HepG2 (cell line): ENCODE measurements around the gene WWC2. TPM values are rescaled to one million over a fixed set of nuclear protein-coding genes. Genes with fewer than 3 reads are reported as not detected.

Source experiments
- HMG20A ChIP-seq: IDR thresholded peaks from 2 replicates; pipeline ENCODE4 v1.6.1; 2016; ENCODE audit warnings: borderline replicate concordance
- MED1 ChIP-seq: sonication (generic); formaldehyde crosslinking; IDR thresholded peaks from 2 replicates; pipeline ENCODE4 v1.4.0; 2020; ENCODE audit warnings: missing genetic modification reagents
- MEIS2 ChIP-seq: sonication (generic); formaldehyde crosslinking; IDR thresholded peaks from 2 replicates; pipeline ENCODE4 v1.9.0; 2021; ENCODE audit warnings: mild to moderate bottlenecking, missing genetic modification reagents
- MIER2 ChIP-seq: IDR thresholded peaks from 2 replicates; pipeline ENCODE4 v1.6.1; 2016; ENCODE audit warnings: missing biosample characterization, missing genetic modification reagents
- NCOR1 ChIP-seq: fragments of 200-600 bp; sonication (generic); IDR thresholded peaks from 2 replicates; pipeline ENCODE4 v1.7.0; 2017; ENCODE audit warnings: antibody characterized with exemption, low read length, borderline replicate concordance
- RARG ChIP-seq: sonication (generic); formaldehyde crosslinking; IDR thresholded peaks from 2 replicates; pipeline ENCODE4 v1.4.0; 2020; ENCODE audit warnings: low read depth, mild to moderate bottlenecking, missing genetic modification reagents
- RELA ChIP-seq: sonication (generic); formaldehyde crosslinking; IDR thresholded peaks from 2 replicates; pipeline ENCODE4 v1.4.0; 2020; ENCODE audit warnings: missing genetic modification reagents
- SCMH1 ChIP-seq: sonication (generic); formaldehyde crosslinking; IDR thresholded peaks from 2 replicates; pipeline ENCODE4 v1.9.0; 2021; ENCODE audit warnings: missing genetic modification reagents, mild to moderate bottlenecking, borderline replicate concordance
- SMARCC2 ChIP-seq: fragments of 450-650 bp; IDR thresholded peaks from 2 replicates; pipeline ENCODE4 v1.6.1; 2017; ENCODE audit warnings: antibody characterized with exemption, mild to moderate bottlenecking
- SMC3 ChIP-seq: IDR thresholded peaks from 2 replicates; pipeline ENCODE4 v1.6.1; 2011; ENCODE audit warnings: low read length, improper control_type of control experiment
- ZBTB3 ChIP-seq: sonication (generic); formaldehyde crosslinking; IDR thresholded peaks from 2 replicates; pipeline ENCODE4 v1.4.0; 2020; ENCODE audit warnings: low read depth, mild to moderate bottlenecking, moderate library complexity, missing genetic modification reagents, borderline replicate concordance
- ZNF121 ChIP-seq: sonication (generic); formaldehyde crosslinking; IDR thresholded peaks from 2 replicates; pipeline ENCODE4 v1.5.0; 2020; ENCODE audit warnings: mild to moderate bottlenecking, missing genetic modification reagents
- ZNF614 ChIP-seq: IDR thresholded peaks from 2 replicates; pipeline ENCODE4 v1.6.1; 2018; ENCODE audit warnings: missing biosample characterization, missing genetic modification reagents, inconsistent platforms, borderline replicate concordance
- ZNF720 ChIP-seq: sonication (generic); formaldehyde crosslinking; IDR thresholded peaks from 2 replicates; pipeline ENCODE4 v1.4.0; 2020; ENCODE audit warnings: missing genetic modification reagents
- ZNF766 ChIP-seq: sonication (generic); formaldehyde crosslinking; IDR thresholded peaks from 2 replicates; pipeline ENCODE4 v1.5.0; 2020; ENCODE audit warnings: missing genetic modification reagents, borderline replicate concordance
- ZSCAN29 ChIP-seq: sonication (generic); formaldehyde crosslinking; conservative IDR thresholded peaks from 2 replicates; pipeline ENCODE4 v1.4.0; 2020; ENCODE audit warnings: mild to moderate bottlenecking, missing genetic modification reagents
- polyA plus RNA-seq, 8 experiments: library from polyadenylated mRNA; depleted of rRNA in 3 of 8; stranded (reverse) in 7 of 8; unstranded in 1 of 8; fragments of >200 nt; fragmentation: Illumina TruSeq in 4 of 8; extraction: Trizol in 4 of 8; gene quantifications; 2 replicates each; pipeline versions ENCODE4 v1.2.1 to v1.2.3, GENCODE V29; 2011 to 2016; ENCODE audit warnings: low read depth in 4 of 8, missing spikeins in 1 of 8, mixed read lengths in 1 of 8; ENCODE audit not compliant: insufficient read depth in 1 of 8
- total RNA-seq, 5 experiments: library from RNA; depleted of rRNA; stranded (reverse); fragments of >200 nt; fragmentation: Illumina TruSeq; extraction: Trizol; gene quantifications; 2 replicates each; pipeline ENCODE4 v1.2.3, GENCODE V29; 2016; ENCODE audit warnings: low read depth in 1 of 5
- TF ChIP-seq, protein P1 (sequence below): sonication (generic); formaldehyde crosslinking; IDR thresholded peaks from 2 replicates; pipeline ENCODE4 v1.5.0; 2020; ENCODE audit warnings: mild to moderate bottlenecking, missing genetic modification reagents
- TF ChIP-seq, protein P2 (sequence below): sonication (generic); formaldehyde crosslinking; IDR thresholded peaks from 2 replicates; pipeline ENCODE4 v1.4.0; 2020; ENCODE audit warnings: low read depth, missing genetic modification reagents
- TF ChIP-seq, protein P3 (sequence below): sonication (generic); formaldehyde crosslinking; IDR thresholded peaks from 2 replicates; pipeline ENCODE4 v1.4.0; 2020; ENCODE audit warnings: low read depth, mild to moderate bottlenecking, missing genetic modification reagents

WWC2 gene
- total and polyA plus RNA-seq, 2 of the 13 experiments (the other 11 are each of a cell fraction or from before 2014, with no cell fraction given), result 40.0 to 50.1 TPM

DNA sequence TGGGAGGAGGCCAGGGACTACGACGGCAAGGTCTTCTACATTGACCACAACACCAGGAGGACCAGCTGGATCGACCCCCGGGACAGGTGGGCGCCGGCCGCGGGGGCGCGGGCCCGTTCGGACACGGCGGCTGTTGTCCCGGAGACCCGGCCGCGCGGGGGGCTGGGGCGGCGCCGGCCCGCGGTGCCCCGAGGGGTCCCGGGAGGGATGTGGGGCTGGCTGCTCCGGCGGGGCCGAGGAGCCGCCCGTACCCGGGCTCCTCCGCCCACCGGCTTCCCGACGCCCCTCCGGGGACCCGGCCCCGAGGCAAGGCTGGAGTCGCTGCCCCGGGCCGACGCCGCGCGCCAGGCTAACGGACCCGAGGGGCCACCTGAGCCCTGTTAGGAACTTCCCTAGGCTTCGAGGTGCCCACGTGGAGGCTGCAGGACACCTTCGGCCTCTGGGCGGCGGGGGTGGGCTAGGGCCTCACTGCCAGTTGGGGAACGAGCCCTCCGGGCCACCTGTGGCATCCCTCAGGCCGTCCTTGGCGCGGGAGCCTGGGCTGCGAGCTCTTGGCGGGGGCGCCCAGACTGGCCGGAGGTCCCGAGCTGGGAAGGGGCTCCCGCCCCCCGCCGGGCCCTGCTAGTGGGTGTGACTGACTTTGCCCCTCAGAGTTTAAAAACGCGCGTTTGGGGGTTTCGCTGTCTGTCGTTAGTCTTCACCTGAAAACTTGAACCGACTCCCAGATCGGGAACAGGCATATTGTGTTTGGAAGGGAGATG, 660 bp downstream of the WWC2 start (continued):
- TF ChIP-seq SMC3 (no peak), MED1 (no peak), SCMH1 (CRISPR knock-in tag) (no peak), ZNF121 (CRISPR knock-in tag) (no peak), ZNF766 (CRISPR knock-in tag) (no peak), ZNF614 (CRISPR knock-in tag) (no peak), NCOR1 (no peak), RARG (CRISPR knock-in tag) (no peak), HMG20A (no peak), RELA (no peak), MIER2 (no peak), ZBTB3 (CRISPR knock-in tag) (no peak), MEIS2 (CRISPR knock-in tag) (no peak), ZNF720 (CRISPR knock-in tag) (no peak), ZSCAN29 (CRISPR knock-in tag) (no peak), SMARCC2 (no peak)
- TF ChIP-seq, protein P1, sequence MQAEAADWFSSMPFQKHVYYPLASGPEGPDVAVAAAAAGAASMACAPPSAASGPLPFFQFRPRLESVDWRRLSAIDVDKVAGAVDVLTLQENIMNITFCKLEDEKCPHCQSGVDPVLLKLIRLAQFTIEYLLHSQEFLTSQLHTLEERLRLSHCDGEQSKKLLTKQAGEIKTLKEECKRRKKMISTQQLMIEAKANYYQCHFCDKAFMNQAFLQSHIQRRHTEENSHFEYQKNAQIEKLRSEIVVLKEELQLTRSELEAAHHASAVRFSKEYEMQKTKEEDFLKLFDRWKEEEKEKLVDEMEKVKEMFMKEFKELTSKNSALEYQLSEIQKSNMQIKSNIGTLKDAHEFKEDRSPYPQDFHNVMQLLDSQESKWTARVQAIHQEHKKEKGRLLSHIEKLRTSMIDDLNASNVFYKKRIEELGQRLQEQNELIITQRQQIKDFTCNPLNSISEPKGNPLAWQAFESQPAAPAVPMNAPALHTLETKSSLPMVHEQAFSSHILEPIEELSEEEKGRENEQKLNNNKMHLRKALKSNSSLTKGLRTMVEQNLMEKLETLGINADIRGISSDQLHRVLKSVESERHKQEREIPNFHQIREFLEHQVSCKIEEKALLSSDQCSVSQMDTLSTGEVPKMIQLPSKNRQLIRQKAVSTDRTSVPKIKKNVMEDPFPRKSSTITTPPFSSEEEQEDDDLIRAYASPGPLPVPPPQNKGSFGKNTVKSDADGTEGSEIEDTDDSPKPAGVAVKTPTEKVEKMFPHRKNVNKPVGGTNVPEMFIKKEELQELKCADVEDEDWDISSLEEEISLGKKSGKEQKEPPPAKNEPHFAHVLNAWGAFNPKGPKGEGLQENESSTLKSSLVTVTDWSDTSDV (CRISPR knock-in tag), result peak; percentile 61; the same call in 1 of the 2 replicates
- TF ChIP-seq, protein P2, sequence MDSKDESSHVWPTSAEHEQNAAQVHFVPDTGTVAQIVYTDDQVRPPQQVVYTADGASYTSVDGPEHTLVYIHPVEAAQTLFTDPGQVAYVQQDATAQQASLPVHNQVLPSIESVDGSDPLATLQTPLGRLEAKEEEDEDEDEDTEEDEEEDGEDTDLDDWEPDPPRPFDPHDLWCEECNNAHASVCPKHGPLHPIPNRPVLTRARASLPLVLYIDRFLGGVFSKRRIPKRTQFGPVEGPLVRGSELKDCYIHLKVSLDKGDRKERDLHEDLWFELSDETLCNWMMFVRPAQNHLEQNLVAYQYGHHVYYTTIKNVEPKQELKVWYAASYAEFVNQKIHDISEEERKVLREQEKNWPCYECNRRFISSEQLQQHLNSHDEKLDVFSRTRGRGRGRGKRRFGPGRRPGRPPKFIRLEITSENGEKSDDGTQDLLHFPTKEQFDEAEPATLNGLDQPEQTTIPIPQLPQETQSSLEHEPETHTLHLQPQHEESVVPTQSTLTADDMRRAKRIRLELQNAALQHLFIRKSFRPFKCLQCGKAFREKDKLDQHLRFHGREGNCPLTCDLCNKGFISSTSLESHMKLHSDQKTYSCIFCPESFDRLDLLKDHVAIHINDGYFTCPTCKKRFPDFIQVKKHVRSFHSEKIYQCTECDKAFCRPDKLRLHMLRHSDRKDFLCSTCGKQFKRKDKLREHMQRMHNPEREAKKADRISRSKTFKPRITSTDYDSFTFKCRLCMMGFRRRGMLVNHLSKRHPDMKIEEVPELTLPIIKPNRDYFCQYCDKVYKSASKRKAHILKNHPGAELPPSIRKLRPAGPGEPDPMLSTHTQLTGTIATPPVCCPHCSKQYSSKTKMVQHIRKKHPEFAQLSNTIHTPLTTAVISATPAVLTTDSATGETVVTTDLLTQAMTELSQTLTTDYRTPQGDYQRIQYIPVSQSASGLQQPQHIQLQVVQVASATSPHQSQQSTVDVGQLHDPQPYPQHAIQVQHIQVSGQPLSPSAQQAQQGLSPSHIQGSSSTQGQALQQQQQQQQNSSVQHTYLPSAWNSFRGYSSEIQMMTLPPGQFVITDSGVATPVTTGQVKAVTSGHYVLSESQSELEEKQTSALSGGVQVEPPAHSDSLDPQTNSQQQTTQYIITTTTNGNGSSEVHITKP (CRISPR knock-in tag), result no peak
- TF ChIP-seq, protein P3, sequence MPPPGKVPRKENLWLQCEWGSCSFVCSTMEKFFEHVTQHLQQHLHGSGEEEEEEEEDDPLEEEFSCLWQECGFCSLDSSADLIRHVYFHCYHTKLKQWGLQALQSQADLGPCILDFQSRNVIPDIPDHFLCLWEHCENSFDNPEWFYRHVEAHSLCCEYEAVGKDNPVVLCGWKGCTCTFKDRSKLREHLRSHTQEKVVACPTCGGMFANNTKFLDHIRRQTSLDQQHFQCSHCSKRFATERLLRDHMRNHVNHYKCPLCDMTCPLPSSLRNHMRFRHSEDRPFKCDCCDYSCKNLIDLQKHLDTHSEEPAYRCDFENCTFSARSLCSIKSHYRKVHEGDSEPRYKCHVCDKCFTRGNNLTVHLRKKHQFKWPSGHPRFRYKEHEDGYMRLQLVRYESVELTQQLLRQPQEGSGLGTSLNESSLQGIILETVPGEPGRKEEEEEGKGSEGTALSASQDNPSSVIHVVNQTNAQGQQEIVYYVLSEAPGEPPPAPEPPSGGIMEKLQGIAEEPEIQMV (CRISPR knock-in tag), result no peak
